Omental fat pad (tissue), 4 donors: ENCODE results near the gene TMEM44. TPM values are rescaled to one million over a fixed set of nuclear protein-coding genes. Genes with fewer than 3 reads are reported as not detected.

Experiments
- ATAC-seq: fragments of 150-250 bp; one replicate; pipeline ENCODE4 v1.9.1; 2016; ENCODE audit warnings: mild to moderate bottlenecking, moderate library complexity; ENCODE audit not compliant: low FRiP score
- DNase-seq: peaks from one replicate; pipeline ENCODE4 v3.0.0-alpha.2; 2019; ENCODE audit warnings: low spot score
- CTCF ChIP-seq, 3 donors: fragments of 450-650 bp; IDR thresholded peaks; one replicate each; pipeline ENCODE4 v1.5.1; 2016 to 2017; ENCODE audit warnings: antibody characterized with exemption in 3 of 3, mild to moderate bottlenecking in 3 of 3, moderate library complexity in 2 of 3
- total RNA-seq, 4 donors: library from RNA; depleted of rRNA; stranded (reverse); fragments of >200 nt; gene quantifications; one replicate each; pipeline ENCODE4 v1.1.0, GENCODE V29; 2016

TMEM44 gene
- total RNA-seq, 4 donors from 2014 or later = 3.3 to 26.8 (median 7.5) TPM

DNA sequence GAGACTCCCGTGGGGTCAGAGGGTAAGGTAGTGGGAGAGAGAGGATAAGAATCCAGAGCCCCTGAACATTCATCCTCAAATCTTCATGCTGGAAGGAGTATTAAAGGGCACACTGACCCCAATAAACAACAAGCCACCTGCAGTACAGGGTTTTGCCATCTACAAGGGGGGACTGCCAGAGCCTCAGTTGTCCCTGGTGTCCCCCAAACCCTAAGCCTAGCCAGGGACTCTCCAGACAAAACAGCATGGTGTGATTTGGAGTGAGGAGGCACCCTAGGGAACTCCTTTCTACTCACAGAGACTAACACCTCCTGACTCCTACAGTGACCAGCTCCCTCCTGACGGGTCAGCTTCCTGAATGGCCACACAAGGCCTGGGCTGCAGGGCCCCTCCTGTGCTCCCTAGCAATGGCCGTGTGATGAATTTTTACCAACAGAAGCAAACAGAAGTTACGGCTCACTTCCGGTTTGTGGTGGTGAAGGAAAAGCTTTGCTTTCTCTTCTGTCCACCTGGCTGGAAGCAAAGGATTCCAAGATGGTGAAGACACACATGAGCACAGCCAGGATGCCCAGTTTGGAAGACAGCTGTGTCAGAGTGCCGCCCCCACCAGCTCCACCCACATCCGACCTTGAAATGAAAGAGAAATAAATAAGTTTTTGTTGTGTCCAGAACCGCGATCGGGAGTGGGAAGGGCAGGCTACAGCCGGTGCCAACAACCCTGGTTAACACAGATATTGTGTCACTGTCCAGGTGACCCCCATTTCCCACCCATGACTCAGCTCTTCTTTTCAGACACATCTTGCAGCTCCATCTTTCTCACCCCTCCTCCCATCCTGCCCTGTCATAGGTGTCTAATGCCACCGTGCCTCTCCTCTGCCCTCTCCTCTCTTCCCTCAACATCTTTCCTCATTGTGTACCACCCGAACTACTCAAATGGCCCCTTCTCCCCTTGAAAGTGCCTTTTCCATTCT is 76.8 kb downstream of the TMEM44 start:
- no peak for TF ChIP-seq CTCF (IDR thresholded peaks at IDR 0.05)
- ATAC-seq = no peak
- no peak for DNase-seq

DNA sequence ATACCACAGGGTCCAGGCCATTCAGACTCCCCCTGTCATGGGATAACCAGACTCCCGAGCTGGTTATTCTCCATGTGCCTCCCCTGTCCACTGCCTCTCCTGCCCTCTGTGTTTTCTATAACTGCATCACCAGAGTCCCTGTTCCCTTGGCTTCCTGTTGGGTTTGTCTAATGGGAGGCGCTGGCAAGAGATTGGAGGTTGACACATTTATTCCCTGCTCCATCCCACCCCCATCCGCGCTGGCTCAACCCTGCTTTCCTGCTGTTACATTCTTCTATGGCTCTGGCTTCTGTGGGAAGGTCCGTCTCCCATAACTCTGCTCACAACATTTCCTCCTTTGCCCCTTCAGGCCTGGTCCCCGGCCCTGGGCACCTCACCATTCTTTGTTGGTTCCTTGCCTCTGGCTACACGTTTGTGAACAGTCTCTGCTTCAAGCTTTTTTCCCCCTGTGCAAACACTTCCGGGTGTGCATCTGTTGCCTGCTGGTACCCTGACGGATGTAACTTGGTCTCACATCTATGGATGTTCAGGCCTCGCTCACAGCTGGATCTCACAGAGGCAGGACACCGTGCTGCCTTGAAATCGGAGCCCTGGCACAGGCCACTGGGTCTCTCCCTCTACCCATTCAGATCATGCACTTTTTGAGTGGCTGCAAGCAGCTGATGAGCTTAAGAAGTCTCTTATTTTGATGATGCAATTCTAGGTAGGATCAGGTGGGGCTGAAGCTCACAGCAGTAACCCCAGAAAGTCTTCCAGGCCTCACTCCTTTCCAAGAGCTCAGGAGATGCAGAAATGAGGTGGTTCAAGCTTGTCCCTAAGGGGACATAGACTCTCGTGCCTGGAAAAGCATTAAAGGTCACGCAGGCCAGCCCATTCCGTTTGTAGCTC is 77.8 kb downstream of the TMEM44 start:
- ATAC-seq = no peak
- TF ChIP-seq CTCF (IDR thresholded peaks at IDR 0.05) = no peak
- no peak for DNase-seq

GRCh38 chr3:194554473-194555123 is 78.6 kb downstream of the TMEM44 start:
- no peak for TF ChIP-seq CTCF (IDR thresholded peaks at IDR 0.05)
- ATAC-seq (no peak), DNase-seq (no peak)

DNA sequence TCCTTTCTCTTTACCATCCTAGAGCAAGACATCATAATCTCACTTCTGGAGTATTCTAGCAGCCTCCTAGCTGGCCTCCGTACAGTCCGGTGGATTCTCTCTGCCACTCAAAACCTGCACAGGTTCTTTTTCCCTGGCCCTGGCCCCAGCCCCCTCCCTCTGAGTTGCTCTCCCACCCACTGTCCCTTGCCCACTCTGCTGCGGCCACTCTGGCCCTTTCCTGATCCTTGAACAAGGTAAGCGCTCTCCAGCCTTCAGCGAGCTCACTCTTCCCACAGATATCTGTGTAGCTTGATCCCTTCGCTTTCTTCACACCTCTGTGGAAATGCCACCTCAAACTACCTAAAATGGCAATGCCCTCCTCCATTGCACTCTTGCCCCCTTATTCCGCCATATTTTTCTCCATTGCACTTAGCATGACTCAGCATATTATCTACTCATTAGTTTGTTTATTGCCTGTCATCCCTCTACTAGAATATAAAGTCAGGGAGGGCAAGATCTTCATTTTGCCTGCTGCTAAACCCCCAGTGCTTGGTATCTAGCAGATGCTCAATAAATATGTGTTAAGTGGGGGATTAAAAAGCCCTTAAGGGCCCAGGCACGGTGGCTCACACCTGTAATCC is 80.8 kb downstream of the TMEM44 start:
- TF ChIP-seq CTCF (IDR thresholded peaks at IDR 0.05) = no peak
- DNase-seq = no peak
- ATAC-seq = no peak

GRCh38 chr3:194549853-194550252 is 83.4 kb downstream of the TMEM44 start:
- TF ChIP-seq CTCF (IDR thresholded peaks at IDR 0.05) = no peak
- DNase-seq (no peak), ATAC-seq (no peak)
